Measurements from ENCODE around the gene CTNNBIP1.
A peak's percentile ranks its signal among the peaks of the same experiment; 100 is the strongest.

Gene CTNNBIP1

GRCh38 chr1:9874959-9875635 lies 35.0 kb downstream of the CTNNBIP1 start:
- peak; percentile 70 for DNase-seq

GRCh38 chr1:9874412-9874811 lies 35.7 kb downstream of the CTNNBIP1 start:
- DNase-seq: no peak

- DNase-seq: no peak
These were observed 36.1 kb downstream of the CTNNBIP1 start for GRCh38 chr1:9873992-9874391.

- DNase-seq: no peak
These were observed 36.7 kb downstream of the CTNNBIP1 start for GRCh38 chr1:9873385-9873784.

- no peak for DNase-seq
These were observed 37.5 kb downstream of the CTNNBIP1 start for GRCh38 chr1:9872430-9873165.

- no peak for DNase-seq
These were observed 38.2 kb downstream of the CTNNBIP1 start for GRCh38 chr1:9871707-9872425.

- no peak for DNase-seq
These were observed 39.0 kb downstream of the CTNNBIP1 start for GRCh38 chr1:9871021-9871420.

GRCh38 chr1:9870572-9870971 lies 39.5 kb downstream of the CTNNBIP1 start:
- DNase-seq: no peak

- no peak for DNase-seq
These were observed 40.2 kb downstream of the CTNNBIP1 start for GRCh38 chr1:9869831-9870251.

GRCh38 chr1:9868244-9868590 lies 41.9 kb downstream of the CTNNBIP1 start:
- DNase-seq: no peak

- DNase-seq: peak; percentile 71
These were observed 42.4 kb downstream of the CTNNBIP1 start for GRCh38 chr1:9867408-9868243.

GRCh38 chr1:9866836-9867235 lies 43.2 kb downstream of the CTNNBIP1 start:
- DNase-seq: no peak

GRCh38 chr1:9865724-9866123 lies 44.3 kb downstream of the CTNNBIP1 start:
- no peak for DNase-seq

GRCh38 chr1:9863371-9863770 lies 46.7 kb downstream of the CTNNBIP1 start:
- no peak for DNase-seq

GRCh38 chr1:9861360-9861759 lies 48.7 kb downstream of the CTNNBIP1 start:
- DNase-seq: no peak

- no peak for DNase-seq
These were observed 49.2 kb downstream of the CTNNBIP1 start for GRCh38 chr1:9860887-9861286.

GRCh38 chr1:9859281-9860014 lies 50.6 kb downstream of the CTNNBIP1 start:
- DNase-seq: peak; percentile 26

GRCh38 chr1:9858293-9859035 lies 51.6 kb downstream of the CTNNBIP1 start:
- no peak for DNase-seq

- DNase-seq: no peak
These were observed 54.9 kb downstream of the CTNNBIP1 start for GRCh38 chr1:9855186-9855585.

- no peak for DNase-seq
These were observed 56.8 kb downstream of the CTNNBIP1 start for GRCh38 chr1:9853249-9853595.

- peak; percentile 77 for DNase-seq
These were observed 57.4 kb downstream of the CTNNBIP1 start for GRCh38 chr1:9852410-9853248.
